Colon (tissue), 2 donors: ENCODE results near the gene EBLN1.
"Not testable (repeated sequence)": the region's sequence is repeated elsewhere in the genome, so short reads cannot be mapped to it uniquely, and the experiment has no call there.

ENCODE experiments used
- FAIRE-seq: peaks from 2 replicates; lab custom pipeline; 2012; peaks lifted over from hg19 to GRCh38; lab: Jason Lieb, UNC
- donor health status: control.
- donor health status: control.

EBLN1 gene

GRCh38 chr10:22228167-22228938, 10.5 kb upstream of the EBLN1 start:
- FAIRE-seq: no peak

- no peak for FAIRE-seq
Measured at GRCh38 chr10:22226599-22226998, 8.8 kb upstream of the EBLN1 start.

GRCh38 chr10:22222236-22223190, 4.7 kb upstream of the EBLN1 start:
- no peak for FAIRE-seq

- no peak for FAIRE-seq
Measured at GRCh38 chr10:22219308-22219707, 1.5 kb upstream of the EBLN1 start.

- no peak for FAIRE-seq
Measured at GRCh38 chr10:22218448-22218847, 633 bp upstream of the EBLN1 start.

GRCh38 chr10:22217084-22217483, 731 bp downstream of the EBLN1 start:
- FAIRE-seq: not testable (repeated sequence)

- no peak for FAIRE-seq
Measured at GRCh38 chr10:22210267-22210666, 7.5 kb downstream of the EBLN1 start.

GRCh38 chr10:22193945-22194344, 23.9 kb downstream of the EBLN1 start:
- no peak for FAIRE-seq

GRCh38 chr10:22185586-22185985, 32.2 kb downstream of the EBLN1 start:
- no peak for FAIRE-seq

GRCh38 chr10:22183771-22184461, 33.9 kb downstream of the EBLN1 start:
- no peak for FAIRE-seq

GRCh38 chr10:22180724-22181123, 37.1 kb downstream of the EBLN1 start:
- FAIRE-seq: no peak

- FAIRE-seq: no peak
Measured at GRCh38 chr10:22174442-22174841, 43.4 kb downstream of the EBLN1 start.

GRCh38 chr10:22171131-22171530, 46.7 kb downstream of the EBLN1 start:
- FAIRE-seq: no peak

- FAIRE-seq: no peak
Measured at GRCh38 chr10:22170582-22170981, 47.2 kb downstream of the EBLN1 start.

- no peak for FAIRE-seq
Measured at GRCh38 chr10:22159979-22160378, 57.8 kb downstream of the EBLN1 start.

GRCh38 chr10:22159180-22159579, 58.6 kb downstream of the EBLN1 start:
- no peak for FAIRE-seq
